GM23248 (cell line): Measurements from ENCODE around the gene NFX1. TPM values are rescaled to one million over a fixed set of nuclear protein-coding genes. Genes with fewer than 3 reads are reported as not detected.

ENCODE experiments used
- DNase-seq: peaks from one replicate; pipeline ENCODE4 v3.0.0-alpha.2; 2015
- H2AFZ ChIP-seq: fragments of 200-600 bp; sonication (generic); 2 replicates; pipeline ENCODE4 v1.6.1; 2016; ENCODE audit warnings: antibody characterized with exemption
- H3F3A ChIP-seq: fragments of 200-600 bp; sonication (generic); 2 replicates; pipeline ENCODE4 v1.6.1; 2016; ENCODE audit warnings: mild to moderate bottlenecking, antibody characterized with exemption, mixed run types; ENCODE audit not compliant: insufficient read depth
- H3K27ac ChIP-seq: fragments of 200-600 bp; sonication (generic); 2 replicates; pipeline ENCODE4 v1.5.1; 2016; ENCODE audit warnings: mild to moderate bottlenecking
- H3K27me3 ChIP-seq: fragments of 200-600 bp; sonication (generic); replicated peaks from 2 replicates; pipeline ENCODE4 v1.6.1; 2016; ENCODE audit warnings: mild to moderate bottlenecking; ENCODE audit not compliant: insufficient read depth
- H3K36me3 ChIP-seq: fragments of 200-600 bp; sonication (generic); 2 replicates; pipeline ENCODE4 v1.6.1; 2016; ENCODE audit warnings: low read depth, mild to moderate bottlenecking
- H3K4me1 ChIP-seq: fragments of 200-600 bp; sonication (generic); 2 replicates; pipeline ENCODE4 v1.6.1; 2016; ENCODE audit warnings: mild to moderate bottlenecking; ENCODE audit not compliant: insufficient read depth
- H3K4me2 ChIP-seq: fragments of 200-600 bp; sonication (generic); one replicate; pipeline ENCODE4 v1.6.1; 2016; ENCODE audit warnings: mild to moderate bottlenecking; ENCODE audit not compliant: unreplicated experiment
- H3K4me3 ChIP-seq: fragments of 200-600 bp; sonication (generic); 2 replicates; pipeline ENCODE4 v1.5.1; 2016; ENCODE audit warnings: mild to moderate bottlenecking
- H3K79me2 ChIP-seq: fragments of 200-600 bp; sonication (generic); 2 replicates; pipeline ENCODE4 v1.6.1; 2016; ENCODE audit warnings: mild to moderate bottlenecking; ENCODE audit not compliant: insufficient read depth
- H3K9ac ChIP-seq: fragments of 200-600 bp; sonication (generic); 2 replicates; pipeline ENCODE4 v1.6.1; 2016; ENCODE audit warnings: mild to moderate bottlenecking
- H3K9me2 ChIP-seq: fragments of 200-600 bp; sonication (generic); 2 replicates; pipeline ENCODE4 v1.6.1; 2016; ENCODE audit warnings: mixed run types, mild to moderate bottlenecking, moderate library complexity; ENCODE audit not compliant: insufficient read depth
- H3K9me3 ChIP-seq: fragments of 200-600 bp; sonication (generic); one replicate; pipeline ENCODE4 v1.6.1; 2017; ENCODE audit warnings: low read depth
- H4K20me1 ChIP-seq: fragments of 200-600 bp; sonication (generic); 2 replicates; pipeline ENCODE4 v1.6.0; 2016; ENCODE audit not compliant: insufficient read depth
- EZH2 ChIP-seq: fragments of 200-600 bp; sonication (generic); IDR thresholded peaks from 2 replicates; pipeline ENCODE4 v1.6.1; 2018; ENCODE audit warnings: antibody characterized with exemption, mild to moderate bottlenecking; ENCODE audit not compliant: insufficient read depth, poor library complexity, severe bottlenecking
- EZH2phosphoT487 ChIP-seq: fragments of 200-600 bp; sonication (generic); IDR thresholded peaks from 2 replicates; pipeline ENCODE4 v1.6.1; 2018; ENCODE audit warnings: antibody characterized with exemption, moderate library complexity, mild to moderate bottlenecking, low read depth; ENCODE audit not compliant: insufficient read depth
- WGBS, 2 experiments: methylation state at CpG; one replicate each; pipeline ENCODE4 v1.1.6; 2015 to 2017; ENCODE audit warnings: low lambda C conversion rate in 2 of 2, low coverage in 1 of 2; ENCODE audit errors: missing lambda C conversion rate in 2 of 2; 5-methylcytosine and 5-hydroxymethylcytosine counted together
- in situ Hi-C: fragments of 300-500 bp; cut with MboI; formaldehyde crosslinking; loops from 2 replicates; pipeline ENCODE4 v1.15.0; 2020
- polyA plus RNA-seq: library from polyadenylated mRNA; unstranded; fragments of >200 nt; fragmentation: Nextera tagmentation; extraction: Ambion mirVana; gene quantifications from 2 replicates; pipeline ENCODE4 v1.2.1, GENCODE V29; 2016
- total RNA-seq: library from RNA; depleted of rRNA; stranded (reverse); fragments of >200 nt; shearing (Covaris generic); gene quantifications from 2 replicates; pipeline ENCODE4 v1.2.3, GENCODE V29; 2014

NFX1 gene
- total and polyA plus RNA-seq, 2 experiments from 2014 or later: 23.8 to 28.1 TPM

GRCh38 chr9:33245341-33245740, 45.0 kb upstream of the NFX1 start:
- Histone ChIP-seq H3K27me3 (no peaks in the 10 kb centered on the region), H3K36me3 (no peaks in the 10 kb centered on the region), H3K4me2 (no peak overlapping the region), H4K20me1 (no peaks in the 10 kb centered on the region), H3K9me3 (no peaks in the 10 kb centered on the region), H3K9ac (no peak overlapping the region), H3K9me2 (no peaks in the 10 kb centered on the region), H3K4me1 (peaks cover 3% of the 10 kb centered on the region), H3K79me2 (no peaks in the 10 kb centered on the region), H3F3A (peaks cover 5% of the 10 kb centered on the region), H2AFZ (no peak overlapping the region), H3K4me3 (no peak overlapping the region), H3K27ac (no peak overlapping the region)
- in situ Hi-C loops: no loop called here
- TF ChIP-seq EZH2phosphoT487 (no peak), EZH2 (no peak)
- DNase-seq: no peak
- WGBS, 2 experiments: 83 to 86% methylated on average over 2 of the region's 2 CpGs

DNA sequence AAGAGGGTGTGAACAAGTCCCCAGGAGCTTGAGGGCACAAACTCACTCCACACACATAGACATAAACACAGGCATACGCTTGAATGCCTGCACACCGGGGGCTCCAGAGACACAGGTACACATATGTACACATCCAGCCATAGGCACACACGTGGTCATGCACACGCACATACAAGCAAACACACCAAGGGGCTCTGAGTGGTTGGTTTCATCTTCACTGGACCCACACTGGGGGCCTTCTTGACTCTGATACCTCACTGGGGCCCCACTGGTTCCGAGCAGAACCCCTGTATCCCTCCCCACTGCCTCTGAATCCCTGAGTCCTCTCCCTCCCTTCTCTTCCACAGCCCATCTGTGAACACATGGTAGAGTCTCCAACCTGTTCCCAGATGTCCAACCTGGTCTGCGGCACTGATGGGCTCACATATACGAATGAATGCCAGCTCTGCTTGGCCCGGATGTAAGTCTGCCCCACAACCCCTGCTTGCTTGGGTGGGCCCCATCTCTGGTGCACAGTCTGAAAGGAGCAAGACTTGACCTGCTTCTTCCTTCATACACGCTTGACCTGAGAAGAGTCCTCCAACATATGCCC, 44.0 kb upstream of the NFX1 start:
- 92 to 94% methylated on average over 9 of the region's 9 CpGs for WGBS, 2 experiments
- H3K4me1 ChIP-seq: peaks cover 12% of the 10 kb centered on the region
- in situ Hi-C loops: no loop called here

DNA sequence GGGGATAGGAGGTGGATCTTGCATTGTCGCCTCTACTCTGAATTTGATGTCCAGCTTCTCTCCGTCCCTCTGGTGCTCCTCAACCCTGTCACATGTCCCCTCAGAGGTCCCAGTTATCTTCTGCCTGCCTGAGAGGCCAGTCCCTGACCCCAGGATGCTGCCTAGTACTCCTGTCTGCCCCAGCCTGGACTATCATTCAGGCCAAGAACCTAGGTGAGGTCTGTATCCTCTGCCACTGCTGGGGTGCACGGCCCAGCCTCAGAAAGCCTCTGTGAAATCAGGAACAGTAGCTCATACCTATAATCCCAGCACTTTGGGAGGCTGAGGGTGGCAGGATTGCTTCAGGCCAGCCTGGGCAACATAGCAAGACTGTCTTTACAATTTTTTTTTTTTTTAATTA, 41.7 kb upstream of the NFX1 start:
- peaks cover 27% of the 10 kb centered on the region for H3F3A ChIP-seq
- WGBS, 2 experiments: 98% methylated on average over 3 of the region's 3 CpGs
- TF ChIP-seq EZH2: no peak
- no peak for TF ChIP-seq EZH2phosphoT487
- H3K27me3 ChIP-seq: no peaks in the 10 kb centered on the region
- no peak overlapping the region for H2AFZ ChIP-seq
- no peaks in the 10 kb centered on the region for H3K9me2 ChIP-seq
- H3K36me3 ChIP-seq: no peaks in the 10 kb centered on the region; the same call in 1 of the 2 replicates
- H3K9me3 ChIP-seq: no peaks in the 10 kb centered on the region
- peaks cover 14% of the 10 kb centered on the region for H3K4me1 ChIP-seq
- H4K20me1 ChIP-seq: no peaks in the 10 kb centered on the region
- no peak overlapping the region for H3K4me3 ChIP-seq
- H3K9ac ChIP-seq: no peak overlapping the region
- H3K79me2 ChIP-seq: no peaks in the 10 kb centered on the region
- H3K27ac ChIP-seq: no peak overlapping the region
- no peak for DNase-seq
- in situ Hi-C loops: no loop called here
- no peak overlapping the region for H3K4me2 ChIP-seq

More for the DNA sequence above, 44.0 kb upstream of the NFX1 start:
- DNase-seq: no peak
- no peaks in the 10 kb centered on the region for H3K36me3 ChIP-seq
- TF ChIP-seq EZH2phosphoT487 (no peak), EZH2 (no peak)
- no peak overlapping the region for H3K4me2 ChIP-seq
- no peak overlapping the region for H3K9ac ChIP-seq
- H3K4me3 ChIP-seq: no peak overlapping the region
- no peaks in the 10 kb centered on the region for H3K9me2 ChIP-seq
- no peaks in the 10 kb centered on the region for H4K20me1 ChIP-seq
- H3K79me2 ChIP-seq: no peaks in the 10 kb centered on the region
- H3F3A ChIP-seq: peaks cover 14% of the 10 kb centered on the region
- H3K9me3 ChIP-seq: no peaks in the 10 kb centered on the region
- no peak overlapping the region for H3K27ac ChIP-seq
- no peaks in the 10 kb centered on the region for H3K27me3 ChIP-seq
- no peak overlapping the region for H2AFZ ChIP-seq

- Histone ChIP-seq H3K4me2 (no peak overlapping the region), H3K9me3 (no peaks in the 10 kb centered on the region), H3K36me3 (peaks cover 2% of the 10 kb centered on the region; the same call in 1 of the 2 replicates), H2AFZ (no peak overlapping the region), H3K27me3 (no peaks in the 10 kb centered on the region), H3K4me1 (peaks cover 14% of the 10 kb centered on the region), H3K79me2 (no peaks in the 10 kb centered on the region), H3F3A (peaks cover 31% of the 10 kb centered on the region), H3K9me2 (no peaks in the 10 kb centered on the region), H3K4me3 (no peak overlapping the region), H3K27ac (no peak overlapping the region), H3K9ac (no peak overlapping the region), H4K20me1 (no peaks in the 10 kb centered on the region)
- 71% methylated on average over 6 of the region's 6 CpGs for WGBS, 2 experiments
- DNase-seq: no peak
- in situ Hi-C loops: no loop called here
- TF ChIP-seq EZH2 (no peak), EZH2phosphoT487 (no peak)
These were observed 41.1 kb upstream of the NFX1 start for GRCh38 chr9:33249087-33249658.
